Activated T-helper 1 cell treated with anti-CD3 and anti-CD28 coated beads, Interleukin-12 subunit alpha, Interleukin-12 subunit beta, Interleukin-2, Interleukin-4 antibody, amounts not matched to agents 30 ng/mL and 10 ng/mL and 1 ng/mL, durations not matched to agents 14 hours and 24 hours and 36 hours (primary cell): ENCODE measurements around the gene INSIG2. TPM values are rescaled to one million over a fixed set of nuclear protein-coding genes. Genes with fewer than 3 reads are reported as not detected.

Source experiments
- DNase-seq: peaks from one replicate; pipeline ENCODE4 v3.0.0; 2021; ENCODE audit warnings: low spot score
- H3K27ac Mint-ChIP-seq: one replicate; pipeline ENCODE4 v1.8.0; 2021; ENCODE audit warnings: mild to moderate bottlenecking, mixed read lengths
- H3K27me3 Mint-ChIP-seq: one replicate; pipeline ENCODE4 v1.8.0; 2022; ENCODE audit warnings: mild to moderate bottlenecking, moderate library complexity, mixed read lengths; ENCODE audit not compliant: insufficient read depth
- H3K36me3 Mint-ChIP-seq: one replicate; pipeline ENCODE4 v1.8.0; 2021; ENCODE audit warnings: low read depth, mixed read lengths
- H3K4me1 Mint-ChIP-seq: one replicate; pipeline ENCODE4 v1.8.0; 2021; ENCODE audit warnings: low read depth, mixed read lengths
- H3K4me3 Mint-ChIP-seq: one replicate; pipeline ENCODE4 v1.8.0; 2021; ENCODE audit warnings: mild to moderate bottlenecking, moderate library complexity, mixed read lengths
- H3K9me3 Mint-ChIP-seq: one replicate; pipeline ENCODE4 v1.8.0; 2021; ENCODE audit warnings: mixed read lengths
- intact Hi-C: fragments of 100-400 bp; cut with micrococcal nuclease; formaldehyde crosslinking; loops from one replicate; pipeline ENCODE4 v1.15.1; 2024
- total RNA-seq: library from RNA; stranded (reverse); gene quantifications from 2 replicates; pipeline ENCODE4 v1.2.3, GENCODE V29; 2022

The INSIG2 gene
- total RNA-seq, 1 donor from 2014 or later: 31.3 TPM

DNA sequence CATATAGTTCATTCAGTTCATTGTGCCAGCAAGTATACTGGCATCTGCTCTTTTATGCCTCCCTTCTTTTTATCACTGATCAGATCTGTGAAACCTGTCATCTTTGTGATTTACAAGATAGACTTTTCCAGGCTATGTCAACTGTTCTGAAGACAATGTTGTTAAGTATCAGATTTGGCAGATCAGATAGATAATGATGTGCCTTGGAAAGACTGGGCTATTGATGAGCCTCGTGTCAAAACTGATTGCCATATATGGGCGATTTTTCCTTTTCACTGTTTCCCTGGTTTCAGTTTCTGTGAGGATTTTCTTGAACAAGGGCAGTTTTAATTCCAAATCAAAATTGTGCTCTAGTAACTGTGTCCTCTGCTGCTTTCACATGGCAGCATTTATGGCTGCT, 26.6 kb downstream of the INSIG2 start:
- intact Hi-C loops: loop anchor here (5.0 kb wide), 1 partner anchor 32 kb away; no protein-coding TSS in a partner anchor
- no peak overlapping the region for H3K4me3 Mint-ChIP-seq
- no peaks in the 10 kb centered on the region for H3K27me3 Mint-ChIP-seq
- no peaks in the 10 kb centered on the region for H3K9me3 Mint-ChIP-seq
- peak overlapping the region; percentile 4 for H3K27ac Mint-ChIP-seq
- H3K4me1 Mint-ChIP-seq: peaks cover 35% of the 10 kb centered on the region
- no peak for DNase-seq
- H3K36me3 Mint-ChIP-seq: peaks cover 24% of the 10 kb centered on the region

- H3K27me3 Mint-ChIP-seq: no peaks in the 10 kb centered on the region
- intact Hi-C loops: no loop called here
- H3K4me1 Mint-ChIP-seq: peaks cover 40% of the 10 kb centered on the region
- no peak overlapping the region for H3K27ac Mint-ChIP-seq
- H3K9me3 Mint-ChIP-seq: no peaks in the 10 kb centered on the region
- no peak overlapping the region for H3K4me3 Mint-ChIP-seq
- no peak for DNase-seq
- peaks cover 19% of the 10 kb centered on the region for H3K36me3 Mint-ChIP-seq
Measured at GRCh38 chr2:118115761-118116160, 27.5 kb downstream of the INSIG2 start.

DNA sequence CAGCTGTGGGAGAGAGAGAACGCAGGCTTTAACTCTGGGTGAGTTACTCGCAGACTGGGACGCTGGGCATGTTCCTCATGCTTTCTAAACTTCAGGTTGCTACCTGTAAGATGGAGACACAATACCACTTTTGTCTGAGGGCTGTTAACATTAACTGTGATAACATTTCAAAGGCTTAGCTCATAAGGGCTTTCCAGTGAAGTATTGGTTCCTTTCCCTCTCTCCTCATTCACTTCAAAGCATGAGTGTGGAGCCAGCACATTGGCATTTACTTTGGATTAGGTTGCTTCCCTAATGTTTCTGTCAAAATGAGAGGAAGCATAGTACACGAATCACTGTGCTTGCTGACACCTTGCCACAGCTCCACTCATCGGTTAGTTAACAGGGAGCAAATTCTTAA, 30.2 kb downstream of the INSIG2 start:
- no peak overlapping the region for H3K27ac Mint-ChIP-seq
- no peak overlapping the region for H3K4me3 Mint-ChIP-seq
- no peaks in the 10 kb centered on the region for H3K9me3 Mint-ChIP-seq
- no peak for DNase-seq
- H3K27me3 Mint-ChIP-seq: no peaks in the 10 kb centered on the region
- peaks cover 2% of the 10 kb centered on the region for H3K36me3 Mint-ChIP-seq
- intact Hi-C loops: loop anchor here (2.0 kb wide), 1 partner anchor 14 kb away; no protein-coding TSS in a partner anchor
- peaks cover 22% of the 10 kb centered on the region for H3K4me1 Mint-ChIP-seq

DNA sequence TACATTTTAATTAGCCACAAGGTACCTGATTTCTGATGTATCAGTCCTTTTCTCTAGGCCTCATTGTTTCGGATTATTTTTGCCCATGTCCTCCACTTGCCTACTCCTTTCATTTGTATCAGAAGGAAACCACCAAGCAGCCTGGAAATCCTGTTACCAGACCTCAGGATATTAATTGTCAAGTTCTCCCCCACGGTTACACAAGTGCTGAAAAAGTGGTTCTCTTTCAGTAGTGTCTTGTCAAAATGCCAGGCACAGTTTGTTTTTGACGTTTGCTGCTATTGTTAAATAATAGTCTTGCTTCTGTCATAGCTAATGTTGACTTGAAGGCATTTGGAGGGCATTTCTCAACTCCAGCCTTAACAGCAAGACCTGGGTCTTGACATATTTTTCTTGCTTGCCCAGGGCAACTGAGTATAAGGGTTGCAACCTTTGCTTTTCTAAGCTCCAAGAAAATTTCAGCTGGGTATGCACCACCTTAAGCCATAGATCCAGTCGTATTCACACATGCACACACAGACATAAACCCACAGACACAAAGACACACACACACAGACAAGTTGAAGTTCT, 31.0 kb downstream of the INSIG2 start:
- Mint-ChIP-seq H3K9me3 (no peaks in the 10 kb centered on the region), H3K36me3 (peaks cover 2% of the 10 kb centered on the region), H3K27ac (no peak overlapping the region), H3K4me3 (no peak overlapping the region), H3K27me3 (no peaks in the 10 kb centered on the region), H3K4me1 (peaks cover 22% of the 10 kb centered on the region)
- DNase-seq: no peak
- intact Hi-C loops: loop anchor here (2.0 kb wide), 1 partner anchor 14 kb away; no protein-coding TSS in a partner anchor

DNA sequence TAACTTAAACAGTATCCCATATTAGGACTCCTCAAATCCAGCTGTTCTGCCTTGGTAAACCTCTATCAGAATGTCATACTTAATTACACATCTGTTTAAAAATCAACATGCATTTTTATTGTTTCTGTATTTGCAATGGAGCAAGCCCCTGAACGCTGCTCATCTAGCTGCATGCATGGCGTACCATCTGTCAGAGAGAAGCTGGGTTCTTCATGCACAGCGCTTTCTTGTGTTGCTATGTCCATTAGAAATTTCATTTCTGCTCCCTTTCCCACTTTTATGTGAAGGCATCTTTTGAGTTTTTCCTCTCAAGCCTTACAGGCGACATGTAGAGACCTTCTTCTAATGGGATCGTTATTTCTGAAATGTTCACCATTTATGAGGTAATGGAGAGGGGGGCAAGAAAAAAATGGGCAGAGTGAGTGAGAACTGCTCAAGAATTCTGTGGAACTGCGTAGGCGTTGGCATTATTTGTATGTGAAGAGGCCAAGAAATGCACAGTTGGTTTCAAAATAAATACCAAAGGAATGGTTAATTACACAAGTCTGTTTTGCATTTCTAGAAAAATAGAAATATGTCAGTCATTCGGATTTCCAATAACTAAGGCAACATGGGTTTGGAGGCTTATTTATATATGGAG, 31.6 kb downstream of the INSIG2 start:
- peaks cover under 1% of the 10 kb centered on the region for H3K36me3 Mint-ChIP-seq
- H3K4me3 Mint-ChIP-seq: no peak overlapping the region
- peaks cover 16% of the 10 kb centered on the region for H3K4me1 Mint-ChIP-seq
- no peaks in the 10 kb centered on the region for H3K27me3 Mint-ChIP-seq
- H3K27ac Mint-ChIP-seq: no peak overlapping the region
- intact Hi-C loops: loop anchor here (2.0 kb wide), 1 partner anchor 15 kb away; no protein-coding TSS in a partner anchor
- no peak for DNase-seq
- H3K9me3 Mint-ChIP-seq: no peaks in the 10 kb centered on the region

- H3K36me3 Mint-ChIP-seq: no peaks in the 10 kb centered on the region
Measured at GRCh38 chr2:118120401-118120780, 32.1 kb downstream of the INSIG2 start.

DNA sequence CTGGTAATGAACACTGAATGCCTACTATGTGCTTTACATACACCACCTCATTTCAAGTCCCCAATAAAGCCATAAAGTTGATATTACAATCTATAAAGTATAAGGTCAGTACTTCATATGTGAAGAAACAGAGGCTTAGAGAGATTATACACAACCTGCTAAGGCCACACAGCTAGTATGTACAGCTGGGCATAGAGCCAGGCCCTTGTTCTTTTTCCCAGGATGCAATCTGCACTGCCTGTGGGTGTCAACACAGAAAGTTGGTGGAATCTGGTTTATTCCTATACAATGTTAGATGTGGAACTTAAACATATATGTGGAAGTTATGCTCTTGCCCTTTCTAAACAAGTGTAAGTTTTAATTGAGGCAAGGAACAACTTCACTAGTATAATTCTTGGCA, 32.8 kb downstream of the INSIG2 start:
- intact Hi-C loops: no loop called here
- Mint-ChIP-seq H3K36me3 (no peaks in the 10 kb centered on the region), H3K9me3 (no peaks in the 10 kb centered on the region), H3K27me3 (no peaks in the 10 kb centered on the region), H3K27ac (no peak overlapping the region), H3K4me1 (peaks cover 15% of the 10 kb centered on the region), H3K4me3 (no peak overlapping the region)
- no peak for DNase-seq

More at GRCh38 chr2:118120401-118120780, 32.1 kb downstream of the INSIG2 start:
- no peak overlapping the region for H3K4me3 Mint-ChIP-seq
- no peaks in the 10 kb centered on the region for H3K27me3 Mint-ChIP-seq
- no peak for DNase-seq
- no peaks in the 10 kb centered on the region for H3K9me3 Mint-ChIP-seq
- peaks cover 15% of the 10 kb centered on the region for H3K4me1 Mint-ChIP-seq
- intact Hi-C loops: no loop called here
- H3K27ac Mint-ChIP-seq: no peak overlapping the region

GRCh38 chr2:118121986-118122524, 33.8 kb downstream of the INSIG2 start:
- intact Hi-C loops: no loop called here
- Mint-ChIP-seq H3K27me3 (peaks cover under 1% of the 10 kb centered on the region), H3K36me3 (no peaks in the 10 kb centered on the region), H3K9me3 (no peaks in the 10 kb centered on the region), H3K4me3 (no peak overlapping the region), H3K4me1 (peaks cover 15% of the 10 kb centered on the region), H3K27ac (no peak overlapping the region)
- no peak for DNase-seq

DNA sequence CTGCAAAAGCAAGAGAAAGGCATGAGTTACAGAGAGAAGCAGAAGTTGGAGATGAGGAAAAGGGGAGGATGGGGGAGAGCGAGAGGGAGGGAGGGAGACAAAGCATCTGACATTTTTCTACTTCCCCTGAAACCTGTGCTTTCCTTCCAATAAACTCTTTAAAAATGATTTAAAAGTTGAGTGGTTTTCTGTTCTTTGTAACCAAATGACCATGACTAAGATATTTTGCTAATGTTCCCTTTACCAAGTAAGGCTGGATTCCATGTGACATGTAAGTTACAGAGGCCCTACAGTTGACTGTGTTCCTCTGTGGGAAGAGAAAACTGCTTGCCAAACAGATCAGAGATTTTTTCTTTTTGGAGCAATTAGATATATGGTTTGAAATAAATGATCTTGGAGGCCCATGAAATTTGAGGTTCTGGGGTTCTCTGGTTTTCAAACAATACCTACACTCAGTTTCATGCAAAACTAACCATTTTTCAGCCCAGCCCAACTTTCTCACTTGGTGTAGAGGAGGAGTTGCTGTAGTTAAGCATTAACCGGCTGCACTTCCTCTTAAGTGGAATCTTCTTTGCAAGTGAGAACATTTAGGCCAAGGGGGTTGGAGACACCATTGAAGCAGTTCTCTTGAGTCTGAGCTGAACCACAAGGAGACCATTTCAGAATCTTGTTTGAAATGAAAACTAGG, 34.5 kb downstream of the INSIG2 start:
- H3K4me3 Mint-ChIP-seq: no peak overlapping the region
- no peaks in the 10 kb centered on the region for H3K36me3 Mint-ChIP-seq
- H3K27ac Mint-ChIP-seq: no peak overlapping the region
- H3K9me3 Mint-ChIP-seq: no peaks in the 10 kb centered on the region
- H3K27me3 Mint-ChIP-seq: peaks cover 2% of the 10 kb centered on the region
- intact Hi-C loops: no loop called here
- peaks cover 15% of the 10 kb centered on the region for H3K4me1 Mint-ChIP-seq
- DNase-seq: no peak

DNA sequence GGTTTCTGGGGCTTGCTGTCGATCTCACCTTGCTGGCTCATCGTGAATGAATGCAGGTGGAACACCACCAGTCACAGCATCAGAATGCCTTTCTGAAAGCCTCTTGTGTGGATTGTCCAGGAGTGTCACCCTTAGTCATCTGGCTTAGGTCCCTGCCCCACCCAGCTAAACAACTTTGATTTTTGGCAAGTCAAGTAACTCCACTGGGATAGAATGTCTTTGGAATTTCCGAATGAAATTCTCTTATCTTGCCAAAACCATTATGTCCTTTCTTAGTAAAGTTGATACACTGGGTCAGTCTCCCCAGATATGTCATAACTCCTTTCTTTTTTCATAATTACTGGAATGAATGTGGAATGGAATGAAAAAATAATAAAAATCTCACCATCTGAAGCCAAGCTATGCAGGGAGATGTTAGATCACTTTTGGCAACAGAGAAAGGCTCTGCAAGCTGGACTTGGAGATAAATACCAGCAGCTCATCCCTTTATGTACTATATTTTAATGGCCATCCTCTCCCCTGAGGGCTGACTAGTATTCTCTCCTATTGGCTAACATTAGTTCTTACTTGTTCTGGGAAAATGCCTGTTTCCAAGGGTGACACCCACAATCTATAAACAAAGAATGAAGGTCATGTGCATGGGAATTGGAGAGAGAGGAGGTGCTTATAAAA, 35.4 kb downstream of the INSIG2 start:
- Mint-ChIP-seq H3K27me3 (peaks cover 2% of the 10 kb centered on the region), H3K9me3 (no peaks in the 10 kb centered on the region), H3K4me3 (no peak overlapping the region), H3K4me1 (peaks cover 9% of the 10 kb centered on the region), H3K27ac (no peak overlapping the region), H3K36me3 (no peaks in the 10 kb centered on the region)
- DNase-seq: no peak
- intact Hi-C loops: no loop called here

- no peak for DNase-seq
- intact Hi-C loops: no loop called here
- H3K9me3 Mint-ChIP-seq: no peaks in the 10 kb centered on the region
- no peak overlapping the region for H3K4me3 Mint-ChIP-seq
- peaks cover 6% of the 10 kb centered on the region for H3K4me1 Mint-ChIP-seq
- H3K27me3 Mint-ChIP-seq: peaks cover 2% of the 10 kb centered on the region
- H3K27ac Mint-ChIP-seq: no peak overlapping the region
- no peaks in the 10 kb centered on the region for H3K36me3 Mint-ChIP-seq
Measured at GRCh38 chr2:118124288-118124891, 36.1 kb downstream of the INSIG2 start.

GRCh38 chr2:118127250-118127649, 39.0 kb downstream of the INSIG2 start:
- no peak overlapping the region for H3K27ac Mint-ChIP-seq
- H3K9me3 Mint-ChIP-seq: no peaks in the 10 kb centered on the region
- intact Hi-C loops: no loop called here
- H3K4me1 Mint-ChIP-seq: peaks cover 14% of the 10 kb centered on the region
- H3K27me3 Mint-ChIP-seq: peaks cover 2% of the 10 kb centered on the region
- no peak for DNase-seq
- H3K36me3 Mint-ChIP-seq: no peaks in the 10 kb centered on the region
- no peak overlapping the region for H3K4me3 Mint-ChIP-seq
